Kidney (tissue), 14 donors: Measurements from ENCODE around the gene LINGO3. TPM values are rescaled to one million over a fixed set of nuclear protein-coding genes. Genes with fewer than 3 reads are reported as not detected.

ENCODE experiments used
- DNase-seq, 5 donors: peaks; one replicate each; pipeline ENCODE4 v3.0.0-alpha.2; 2013 to 2020
- FAIRE-seq: peaks from 2 replicates; lab custom pipeline; 2012; peaks lifted over from hg19 to GRCh38; lab: Jason Lieb, UNC
- H3K27ac ChIP-seq, 2 donors: one replicate each; pipeline ENCODE4 v1.7.0; 2013; ENCODE audit warnings: low read depth in 2 of 2, low read length in 2 of 2, inconsistent platforms in 1 of 2
- H3K27me3 ChIP-seq: one replicate; pipeline ENCODE4 v1.7.1; 2013; ENCODE audit warnings: low read length, inconsistent platforms; ENCODE audit not compliant: control insufficient read depth, insufficient read depth
- H3K36me3 ChIP-seq, 3 donors: one replicate each; pipeline versions ENCODE4 v1.7.0 to v1.7.1; 2013; ENCODE audit warnings: low read length in 3 of 3, control low read depth in 1 of 3, inconsistent platforms in 1 of 3; ENCODE audit not compliant: insufficient read depth in 3 of 3, control insufficient read depth in 2 of 3
- H3K4me1 ChIP-seq, 3 donors: one replicate each; pipeline versions ENCODE4 v1.7.0 to v1.7.1; 2013; ENCODE audit warnings: low read length in 3 of 3, inconsistent platforms in 1 of 3, low read depth in 1 of 3; ENCODE audit not compliant: control insufficient read depth in 2 of 3, insufficient read depth in 2 of 3
- H3K4me3 ChIP-seq, 3 donors: one replicate each; pipeline versions ENCODE4 v1.7.0 to v1.8.1; 2013; ENCODE audit warnings: low read length in 3 of 3, control low read depth in 1 of 3, inconsistent platforms in 1 of 3
- H3K9ac ChIP-seq, 3 donors: one replicate each; pipeline versions ENCODE4 v1.7.0 to v1.7.1; 2013; ENCODE audit warnings: low read length in 3 of 3, control low read depth in 1 of 3, inconsistent platforms in 1 of 3
- H3K9me3 ChIP-seq, 3 donors: one replicate each; pipeline versions ENCODE4 v1.7.0 to v1.7.1; 2013; ENCODE audit warnings: low read length in 3 of 3, control low read depth in 1 of 3, inconsistent platforms in 1 of 3; ENCODE audit not compliant: control insufficient read depth in 2 of 3, insufficient read depth in 1 of 3
- intact Hi-C: fragments of 100-400 bp; cut with DNase I; formaldehyde crosslinking; loops from one replicate; pipeline ENCODE4 v1.11.1; 2022
- polyA plus RNA-seq: library from polyadenylated mRNA; stranded (reverse); fragments of 350-450 nt; fragmentation: Illumina TruSeq; extraction: RNeasy Lipid Tissue Mini Kit (QIAGEN cat#74804); gene quantifications from one replicate; pipeline ENCODE4 v1.2.3, GENCODE V29; 2014; ENCODE audit warnings: low read depth, low replicate concordance; ENCODE audit not compliant: insufficient read depth
- total RNA-seq: library from RNA; stranded (reverse); fragmentation: NEBNext Ultra II Directional; extraction: Animal tissue kit (Norgen Biotek cat#: 25700); gene quantifications from one replicate; pipeline ENCODE4 v1.2.1, GENCODE V29; 2021
- TF ChIP-seq, protein P1 (sequence below): IDR thresholded peaks from 3 replicates; pipeline ENCODE4 v1.5.1; 2012; ENCODE audit warnings: mild to moderate bottlenecking, moderate library complexity, borderline replicate concordance; ENCODE audit not compliant: insufficient read depth; ENCODE audit errors: extremely low read depth
- donor health status: control.
- donor health status: control.
- donor health status: control.
- donor health status: control.
- donor health status: control.
- donor health status: DM: yes; HTN: yes; CAD: no.
- donor health status: Normal renal cell carcinoma (clear cell type).

The LINGO3 gene
- total and polyA plus RNA-seq, 2 donors from 2014 or later: 0.09 TPM; not detected in 1

- intact Hi-C loops: no loop called here
- H3K27me3 ChIP-seq: peaks cover 18% of the 10 kb centered on the region
Measured at GRCh38 chr19:2288818-2289713, 18.9 kb downstream of the LINGO3 start.

DNA sequence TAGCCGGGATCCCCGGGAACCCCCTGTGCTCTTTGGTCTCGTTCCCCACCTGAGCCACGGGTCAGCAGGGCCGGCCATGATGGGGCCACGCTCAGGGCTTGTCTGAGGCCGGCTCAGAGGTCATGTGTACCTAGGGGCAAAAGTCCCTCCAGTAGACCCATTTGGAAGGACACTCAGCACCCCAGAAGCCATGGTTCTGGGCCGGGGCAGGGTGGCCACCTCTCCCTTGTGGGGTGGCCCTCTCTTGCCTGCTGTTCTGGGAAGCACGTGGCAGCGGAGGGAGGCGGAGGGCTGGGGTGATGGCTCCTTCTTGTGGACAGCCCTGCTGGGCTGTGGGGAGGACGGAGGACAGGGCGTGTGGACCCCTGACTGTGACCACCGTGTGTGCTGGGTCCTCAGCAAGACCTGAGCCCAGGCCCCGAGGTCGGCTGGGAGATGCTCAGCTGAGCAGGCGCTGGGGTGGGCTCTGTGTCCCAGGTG is 19.6 kb downstream of the LINGO3 start:
- H3K4me3 ChIP-seq: no peak overlapping the region
- TF ChIP-seq, protein P1, sequence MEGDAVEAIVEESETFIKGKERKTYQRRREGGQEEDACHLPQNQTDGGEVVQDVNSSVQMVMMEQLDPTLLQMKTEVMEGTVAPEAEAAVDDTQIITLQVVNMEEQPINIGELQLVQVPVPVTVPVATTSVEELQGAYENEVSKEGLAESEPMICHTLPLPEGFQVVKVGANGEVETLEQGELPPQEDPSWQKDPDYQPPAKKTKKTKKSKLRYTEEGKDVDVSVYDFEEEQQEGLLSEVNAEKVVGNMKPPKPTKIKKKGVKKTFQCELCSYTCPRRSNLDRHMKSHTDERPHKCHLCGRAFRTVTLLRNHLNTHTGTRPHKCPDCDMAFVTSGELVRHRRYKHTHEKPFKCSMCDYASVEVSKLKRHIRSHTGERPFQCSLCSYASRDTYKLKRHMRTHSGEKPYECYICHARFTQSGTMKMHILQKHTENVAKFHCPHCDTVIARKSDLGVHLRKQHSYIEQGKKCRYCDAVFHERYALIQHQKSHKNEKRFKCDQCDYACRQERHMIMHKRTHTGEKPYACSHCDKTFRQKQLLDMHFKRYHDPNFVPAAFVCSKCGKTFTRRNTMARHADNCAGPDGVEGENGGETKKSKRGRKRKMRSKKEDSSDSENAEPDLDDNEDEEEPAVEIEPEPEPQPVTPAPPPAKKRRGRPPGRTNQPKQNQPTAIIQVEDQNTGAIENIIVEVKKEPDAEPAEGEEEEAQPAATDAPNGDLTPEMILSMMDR: no peak
- FAIRE-seq (no peak), DNase-seq (no peak)
- no peaks in the 10 kb centered on the region for H3K9me3 ChIP-seq
- no peak overlapping the region for H3K9ac ChIP-seq
- intact Hi-C loops: no loop called here
- H3K4me1 ChIP-seq: peaks cover 0 to 15% (median 0%) of the 10 kb centered on the region in 3 donors
- no peaks in the 10 kb centered on the region for H3K36me3 ChIP-seq
- no peak overlapping the region for H3K27ac ChIP-seq
- H3K27me3 ChIP-seq: peaks cover 16% of the 10 kb centered on the region

More at GRCh38 chr19:2288818-2289713, 18.9 kb downstream of the LINGO3 start:
- DNase-seq (no peak), FAIRE-seq (no peak)
- H3K9me3 ChIP-seq: no peaks in the 10 kb centered on the region
- peaks cover 0 to 15% (median 0%) of the 10 kb centered on the region in 3 donors for H3K4me1 ChIP-seq
- no peak overlapping the region for H3K9ac ChIP-seq
- TF ChIP-seq, protein P1: no peak
- H3K4me3 ChIP-seq: no peak overlapping the region
- H3K27ac ChIP-seq: no peak overlapping the region
- H3K36me3 ChIP-seq: no peaks in the 10 kb centered on the region

- TF ChIP-seq, protein P1: no peak
- no peak overlapping the region for H3K4me3 ChIP-seq
- H3K9ac ChIP-seq: no peak overlapping the region
- H3K27me3 ChIP-seq: peaks cover 16% of the 10 kb centered on the region
- no peaks in the 10 kb centered on the region for H3K9me3 ChIP-seq
- H3K36me3 ChIP-seq: no peaks in the 10 kb centered on the region
- DNase-seq (no peak), FAIRE-seq (no peak)
- H3K4me1 ChIP-seq: peaks cover 0 to 15% (median 0%) of the 10 kb centered on the region in 3 donors
- H3K27ac ChIP-seq: no peak overlapping the region
- intact Hi-C loops: no loop called here
Measured at GRCh38 chr19:2287585-2288337, 20.2 kb downstream of the LINGO3 start.
